Muscle of arm (tissue), 12 donors: ENCODE measurements around the gene CCDC182. TPM values are rescaled to one million over a fixed set of nuclear protein-coding genes. Genes with fewer than 3 reads are reported as not detected.

Source experiments
- DNase-seq: peaks from one replicate; pipeline ENCODE4 v3.0.0-alpha.2; 2013
- polyA plus RNA-seq, 12 donors: library from polyadenylated mRNA; unstranded; fragments of 120-200 nt; gene quantifications; one replicate each; pipeline ENCODE4 v1.2.1, GENCODE V29; 2013; ENCODE audit not compliant: insufficient read length in 12 of 12

Gene CCDC182
- polyA plus RNA-seq, 12 donors = not detected

GRCh38 chr17:57727630-57728175, 17.4 kb downstream of the CCDC182 start:
- no peak for DNase-seq

GRCh38 chr17:57726838-57727237, 18.3 kb downstream of the CCDC182 start:
- no peak for DNase-seq

GRCh38 chr17:57726213-57726790, 18.8 kb downstream of the CCDC182 start:
- no peak for DNase-seq

GRCh38 chr17:57724729-57725125, 20.4 kb downstream of the CCDC182 start:
- DNase-seq = no peak

GRCh38 chr17:57724026-57724728, 20.9 kb downstream of the CCDC182 start:
- DNase-seq = no peak

GRCh38 chr17:57723427-57724025, 21.6 kb downstream of the CCDC182 start:
- DNase-seq = no peak

GRCh38 chr17:57722704-57723043, 22.4 kb downstream of the CCDC182 start:
- DNase-seq = no peak

GRCh38 chr17:57721967-57722703, 23.0 kb downstream of the CCDC182 start:
- DNase-seq = no peak

- DNase-seq = no peak
Measured at GRCh38 chr17:57720386-57721035, 24.6 kb downstream of the CCDC182 start.

- DNase-seq = no peak
Measured at GRCh38 chr17:57718878-57719277, 26.2 kb downstream of the CCDC182 start.

- DNase-seq = no peak
Measured at GRCh38 chr17:57715981-57716380, 29.1 kb downstream of the CCDC182 start.

- no peak for DNase-seq
Measured at GRCh38 chr17:57714665-57715180, 30.4 kb downstream of the CCDC182 start.

GRCh38 chr17:57713140-57713539, 32.0 kb downstream of the CCDC182 start:
- no peak for DNase-seq

- no peak for DNase-seq
Measured at GRCh38 chr17:57708410-57708809, 36.7 kb downstream of the CCDC182 start.

GRCh38 chr17:57707892-57708291, 37.2 kb downstream of the CCDC182 start:
- DNase-seq = no peak

- no peak for DNase-seq
Measured at GRCh38 chr17:57706761-57707160, 38.3 kb downstream of the CCDC182 start.

- DNase-seq = no peak
Measured at GRCh38 chr17:57705921-57706695, 39.0 kb downstream of the CCDC182 start.

- DNase-seq = no peak
Measured at GRCh38 chr17:57704448-57704847, 40.7 kb downstream of the CCDC182 start.

GRCh38 chr17:57703273-57703672, 41.8 kb downstream of the CCDC182 start:
- DNase-seq = no peak

- DNase-seq = no peak
Measured at GRCh38 chr17:57701124-57701523, 44.0 kb downstream of the CCDC182 start.

- DNase-seq = peak; percentile 38
Measured at GRCh38 chr17:57699751-57700219, 45.3 kb downstream of the CCDC182 start.
